Smooth muscle cell (in vitro differentiated cells): Measurements from ENCODE around the gene TPR. TPM values are rescaled to one million over a fixed set of nuclear protein-coding genes. Genes with fewer than 3 reads are reported as not detected.

Experiments
- DNase-seq: peaks from one replicate; lab custom pipeline; 2025; ENCODE audit not compliant: unreplicated experiment; lab: John Stamatoyannopoulos, UW
- H2AFZ ChIP-seq: fragments of 200-600 bp; sonication (generic); 2 replicates; pipeline ENCODE4 v1.6.0; 2016; ENCODE audit warnings: antibody characterized with exemption, low read depth, mild to moderate bottlenecking
- H3F3A ChIP-seq: fragments of 200-600 bp; sonication (generic); 2 replicates; pipeline ENCODE4 v1.6.0; 2017; ENCODE audit warnings: antibody characterized with exemption, low read depth
- H3K27ac ChIP-seq: fragments of 200-600 bp; sonication (generic); 2 replicates; pipeline ENCODE4 v1.5.1; 2016; ENCODE audit warnings: low read depth, mild to moderate bottlenecking
- H3K27me3 ChIP-seq: fragments of 200-600 bp; sonication (generic); 2 replicates; pipeline ENCODE4 v1.6.1; 2016; ENCODE audit warnings: low read depth, mild to moderate bottlenecking
- H3K36me3 ChIP-seq: fragments of 200-600 bp; sonication (generic); 2 replicates; pipeline ENCODE4 v1.5.1; 2016; ENCODE audit warnings: low read depth
- H3K4me1 ChIP-seq: fragments of 200-600 bp; sonication (generic); 2 replicates; pipeline ENCODE4 v1.5.1; 2016; ENCODE audit warnings: low read depth
- H3K4me2 ChIP-seq: fragments of 200-600 bp; sonication (generic); 2 replicates; pipeline ENCODE4 v1.6.0; 2016; ENCODE audit warnings: mild to moderate bottlenecking
- H3K4me3 ChIP-seq: fragments of 200-600 bp; sonication (generic); 2 replicates; pipeline ENCODE4 v1.5.1; 2016; ENCODE audit warnings: mild to moderate bottlenecking
- H3K79me2 ChIP-seq: fragments of 200-600 bp; sonication (generic); 2 replicates; pipeline ENCODE4 v1.6.0; 2016; ENCODE audit warnings: low read depth, mild to moderate bottlenecking
- H3K9ac ChIP-seq: fragments of 200-600 bp; sonication (generic); 2 replicates; pipeline ENCODE4 v1.6.0; 2016; ENCODE audit warnings: low read depth
- H3K9me3 ChIP-seq: fragments of 200-600 bp; sonication (generic); replicated peaks from 2 replicates; pipeline ENCODE4 v1.5.1; 2016; ENCODE audit warnings: low read depth
- H4K20me1 ChIP-seq: fragments of 200-600 bp; sonication (generic); 2 replicates; pipeline ENCODE4 v1.6.0; 2016; ENCODE audit warnings: low read depth
- CTCF ChIP-seq: fragments of 200-600 bp; sonication (generic); IDR thresholded peaks from 2 replicates; pipeline ENCODE4 v1.5.1; 2017; ENCODE audit warnings: borderline replicate concordance, mild to moderate bottlenecking, antibody characterized with exemption; ENCODE audit not compliant: insufficient read depth, poor library complexity, severe bottlenecking
- WGBS: methylation state at CpG from one replicate; pipeline ENCODE4 v1.1.7; 2016; ENCODE audit warnings: low lambda C conversion rate; 5-methylcytosine and 5-hydroxymethylcytosine counted together
- polyA plus RNA-seq: library from polyadenylated mRNA; unstranded; fragments of >200 nt; fragmentation: Nextera tagmentation; extraction: Ambion mirVana; gene quantifications from 2 replicates; pipeline ENCODE4 v1.2.1, GENCODE V29; 2016
- total RNA-seq: library from RNA; depleted of rRNA; stranded (reverse); fragments of >200 nt; gene quantifications from 2 replicates; pipeline ENCODE4 v1.2.3, GENCODE V29; 2014

TPR gene
- total and polyA plus RNA-seq, 2 experiments from 2014 or later: 43.9 to 61.8 TPM

- Histone ChIP-seq H2AFZ (no peak overlapping the region), H3K27me3 (no peaks in the 10 kb centered on the region), H3K79me2 (no peaks in the 10 kb centered on the region), H3K4me2 (no peak overlapping the region), H4K20me1 (no peaks in the 10 kb centered on the region), H3K27ac (no peak overlapping the region), H3K4me1 (no peaks in the 10 kb centered on the region), H3K9ac (no peak overlapping the region), H3K36me3 (peaks cover 28% of the 10 kb centered on the region), H3F3A (no peaks in the 10 kb centered on the region), H3K4me3 (no peak overlapping the region), H3K9me3 (no peaks in the 10 kb centered on the region)
- no peak for DNase-seq
- WGBS: 96% methylated on average over 4 of the region's 4 CpGs
- TF ChIP-seq CTCF: no peak
Measured at GRCh38 chr1:186391841-186392240, 16.8 kb upstream of the TPR start.

- Histone ChIP-seq H3K9ac (no peak overlapping the region), H4K20me1 (no peaks in the 10 kb centered on the region), H3K27ac (no peak overlapping the region), H3K9me3 (no peaks in the 10 kb centered on the region), H3K36me3 (peaks cover 28% of the 10 kb centered on the region), H3F3A (no peaks in the 10 kb centered on the region), H3K27me3 (no peaks in the 10 kb centered on the region), H2AFZ (no peak overlapping the region), H3K4me3 (no peak overlapping the region), H3K4me2 (no peak overlapping the region), H3K4me1 (no peaks in the 10 kb centered on the region), H3K79me2 (no peaks in the 10 kb centered on the region)
- DNase-seq: no peak
- no peak for TF ChIP-seq CTCF
- WGBS: 97% methylated on average over 1 of the region's 1 CpG
Measured at GRCh38 chr1:186390925-186391324, 15.9 kb upstream of the TPR start.

- 95% methylated on average over 3 of the region's 3 CpGs for WGBS
- peaks cover 22% of the 10 kb centered on the region for H3K36me3 ChIP-seq
Measured at GRCh38 chr1:186386725-186387383, 11.8 kb upstream of the TPR start.

More at GRCh38 chr1:186386725-186387383, 11.8 kb upstream of the TPR start:
- Histone ChIP-seq H3K9ac (no peak overlapping the region), H3K4me3 (no peak overlapping the region), H2AFZ (no peak overlapping the region), H4K20me1 (no peaks in the 10 kb centered on the region), H3K27ac (no peak overlapping the region), H3K4me2 (no peak overlapping the region), H3K79me2 (peaks cover 8% of the 10 kb centered on the region), H3K4me1 (no peaks in the 10 kb centered on the region), H3K9me3 (no peaks in the 10 kb centered on the region), H3K27me3 (no peaks in the 10 kb centered on the region), H3F3A (no peaks in the 10 kb centered on the region)
- no peak for TF ChIP-seq CTCF
- no peak for DNase-seq
